GM19372 (cell line): Measurements from ENCODE around the gene ZXDA.

Experiments
- ATAC-seq: cut with Tn5 transposase; IDR thresholded peaks from one replicate; pipeline ENCODE4 v1.9.1; 2021; ENCODE audit warnings: mild to moderate bottlenecking, low read depth, moderate library complexity; ENCODE audit not compliant: unreplicated experiment

ZXDA gene

DNA sequence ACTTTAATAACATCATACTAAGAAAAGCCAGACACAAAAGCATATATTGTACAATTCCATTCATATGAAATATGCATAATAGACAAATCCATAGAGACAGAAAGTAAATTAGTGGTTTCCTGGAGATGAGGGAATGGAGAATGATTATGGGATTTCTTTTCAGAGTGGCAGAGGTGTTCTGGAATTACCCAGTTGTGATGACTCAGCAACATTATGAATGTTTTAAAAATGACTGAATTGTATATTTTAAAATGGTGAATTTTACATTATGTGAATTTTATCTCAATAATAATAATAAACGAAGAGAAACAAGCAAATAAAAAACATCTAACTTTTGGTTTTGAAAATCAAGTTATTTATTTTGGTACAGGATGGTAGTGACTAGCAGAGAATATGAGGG is 11.2 kb downstream of the ZXDA start:
- ATAC-seq = no peak

DNA sequence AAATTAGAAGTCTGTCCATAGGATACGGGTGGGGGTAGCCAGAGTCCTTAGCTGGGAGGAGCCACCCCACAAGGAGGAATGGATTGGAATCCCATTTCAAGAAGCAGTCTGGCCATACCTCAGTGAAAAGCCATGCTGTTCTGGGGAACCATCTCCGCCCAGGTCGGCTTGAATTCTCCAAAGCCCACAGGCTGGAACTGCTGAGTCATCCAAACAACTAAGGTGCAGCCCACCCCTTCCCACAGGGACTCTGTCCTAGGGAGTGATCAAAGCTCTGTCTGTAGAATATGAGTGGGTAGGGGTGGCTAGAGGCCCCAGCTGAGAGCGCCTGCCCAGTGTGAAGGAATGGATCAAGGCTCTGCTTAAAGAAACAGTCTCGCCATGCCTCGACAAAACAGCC is 38.8 kb downstream of the ZXDA start:
- no peak for ATAC-seq
